GM21526 (cell line): Measurements from ENCODE around the gene GRIA4.
"Not testable (repeated sequence)": the region's sequence is repeated elsewhere in the genome, so short reads cannot be mapped to it uniquely, and the experiment has no call there.

Source experiments
- ATAC-seq: cut with Tn5 transposase; IDR thresholded peaks from one replicate; pipeline ENCODE4 v1.9.1; 2021; ENCODE audit warnings: moderate library complexity; ENCODE audit not compliant: unreplicated experiment, low FRiP score

The GRIA4 gene

DNA sequence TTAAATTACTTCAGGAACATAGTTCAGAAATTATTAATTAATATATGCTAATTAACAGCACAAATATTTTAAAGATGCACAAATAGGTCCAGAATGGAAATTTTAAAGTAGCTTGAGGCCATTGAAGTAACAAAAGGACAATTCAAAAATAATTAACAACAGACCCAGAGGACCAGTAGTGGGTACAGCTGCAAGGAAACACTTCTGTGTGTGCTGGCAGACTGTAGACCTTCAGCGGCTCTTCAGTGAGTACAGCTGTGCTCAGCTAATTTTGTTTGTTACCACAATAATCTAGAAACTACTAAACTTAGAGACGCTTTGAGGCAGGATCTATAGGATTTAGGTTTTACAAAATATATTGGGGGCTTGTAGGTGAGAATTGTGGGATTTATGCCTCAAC lies 103.8 kb downstream of the GRIA4 start:
- no peak for ATAC-seq

DNA sequence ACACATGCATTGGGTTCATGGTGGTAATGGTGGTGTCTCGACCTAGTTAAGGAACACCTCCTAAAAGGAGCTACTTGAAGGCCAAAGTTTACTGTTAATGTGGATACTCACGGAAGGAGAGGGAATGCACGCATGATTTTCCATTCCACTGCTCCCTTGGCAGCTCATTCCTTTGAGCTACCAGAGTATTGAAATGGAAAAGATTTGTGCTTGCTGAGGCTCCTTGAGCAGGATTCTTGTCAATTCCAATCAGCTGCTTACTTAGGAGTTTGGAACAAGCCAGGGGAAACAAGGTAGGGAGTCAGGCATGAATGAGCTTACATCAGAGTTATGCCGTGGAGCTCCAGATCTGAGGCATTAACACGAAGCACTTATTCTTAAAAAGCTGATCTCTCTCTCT lies 108.8 kb downstream of the GRIA4 start:
- ATAC-seq, result no peak

DNA sequence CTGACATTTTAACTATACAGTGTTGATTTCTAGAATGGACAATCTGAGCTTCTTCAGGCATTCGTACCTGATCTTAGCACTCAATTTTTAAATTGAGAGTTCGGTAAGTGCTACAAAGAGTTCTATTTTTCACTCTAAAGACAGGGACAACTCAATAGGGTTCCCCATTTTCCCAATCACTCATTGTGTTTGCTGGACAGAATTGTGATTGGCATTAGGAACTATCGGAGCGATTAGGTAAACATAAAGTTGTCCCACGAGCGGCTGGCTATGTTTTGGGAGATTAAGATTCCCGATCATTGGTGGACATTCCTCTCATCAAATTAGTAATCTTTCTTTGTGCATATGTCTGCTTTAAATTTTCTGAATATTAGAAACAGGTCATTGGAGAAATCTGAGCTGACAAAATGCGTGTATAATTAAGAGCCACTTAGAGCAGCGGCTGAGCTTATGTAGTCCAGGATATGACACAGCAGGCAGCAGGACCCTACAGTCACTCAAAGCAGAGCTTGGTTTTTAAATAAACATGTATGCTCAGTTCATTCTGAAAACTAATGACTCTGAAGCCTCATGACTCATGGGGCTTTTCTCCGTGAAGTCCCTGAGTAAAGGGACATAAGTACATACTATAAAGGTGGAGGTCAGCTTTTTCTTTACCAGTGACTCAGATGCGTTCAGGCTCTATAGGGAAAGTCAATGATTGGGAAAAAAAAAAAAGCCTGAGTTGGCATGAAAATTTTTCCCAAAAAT lies 109.4 kb downstream of the GRIA4 start:
- peak; percentile 74 for ATAC-seq

DNA sequence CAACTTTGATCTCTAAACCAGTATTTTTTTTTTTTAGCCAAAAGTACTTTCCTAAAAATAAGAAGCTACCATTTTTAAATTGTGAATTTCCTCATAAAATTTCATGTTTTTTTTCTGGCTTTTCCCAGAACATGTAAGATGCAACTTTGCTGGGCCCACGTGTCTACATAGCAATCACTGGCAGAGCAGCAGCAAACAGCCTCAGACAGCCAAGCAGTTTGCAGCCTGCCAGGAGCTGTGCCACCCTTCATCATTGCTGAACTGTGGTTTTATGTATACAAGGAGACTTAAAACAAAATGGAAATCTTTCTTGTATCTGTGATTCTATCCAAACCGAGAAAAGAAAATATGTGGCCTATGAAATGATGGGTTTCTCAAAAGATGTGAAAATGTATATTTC lies 110.2 kb downstream of the GRIA4 start:
- ATAC-seq, result no peak

DNA sequence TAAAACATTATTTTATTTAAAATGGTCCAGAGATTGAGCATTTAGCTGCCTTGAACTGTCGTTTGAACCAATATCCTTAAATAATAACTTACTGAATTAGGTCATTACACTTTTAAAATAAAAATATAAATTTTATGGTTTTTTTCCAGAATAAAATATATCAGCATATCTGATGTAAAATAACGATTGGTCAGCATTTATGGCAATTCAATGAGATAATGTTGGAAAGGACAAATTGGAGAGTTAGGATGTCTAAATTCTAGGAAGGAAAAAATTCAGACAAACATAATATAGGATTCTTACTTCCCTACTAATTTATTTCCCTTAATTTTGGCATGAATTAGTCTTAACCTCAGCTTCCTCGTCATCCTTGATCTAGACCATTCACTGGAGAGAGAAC lies 113.4 kb downstream of the GRIA4 start:
- ATAC-seq, result no peak

DNA sequence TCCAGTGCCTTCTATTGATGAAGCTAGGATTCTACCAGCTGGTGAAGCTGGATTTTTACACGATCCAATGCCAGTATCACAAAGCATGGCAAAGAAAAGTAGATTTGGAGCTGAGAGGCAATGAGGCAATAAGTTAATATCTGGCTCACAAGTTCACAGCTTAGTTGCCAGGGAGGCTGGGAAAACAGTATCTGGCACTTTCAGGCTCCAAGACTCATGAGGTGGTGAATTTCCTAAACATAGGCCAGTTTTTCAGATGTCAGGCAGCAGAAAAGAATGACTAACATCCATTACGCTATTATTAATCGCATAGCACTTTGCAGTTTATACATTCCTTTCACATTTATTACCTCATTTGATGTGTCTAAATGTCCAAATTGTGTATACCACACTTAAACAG lies 122.7 kb downstream of the GRIA4 start:
- ATAC-seq, result no peak

DNA sequence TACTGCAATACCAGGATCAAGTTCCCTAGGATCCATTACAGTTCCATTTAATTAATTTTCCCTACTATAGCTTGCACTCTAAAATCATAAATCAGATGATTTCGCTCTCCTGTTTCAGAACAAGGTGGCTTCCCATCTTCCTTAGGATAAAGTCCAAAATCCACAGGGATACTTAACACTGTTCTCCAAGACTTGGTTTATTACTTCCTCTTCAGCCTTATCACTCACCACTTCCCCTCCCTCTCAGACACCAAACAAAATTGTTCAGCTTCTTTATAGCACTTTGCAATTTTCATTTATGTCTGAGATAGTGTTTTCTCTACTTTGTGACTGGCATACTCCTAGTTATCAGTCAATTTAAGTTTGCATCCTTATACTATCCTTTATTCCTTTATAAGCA lies 124.6 kb downstream of the GRIA4 start:
- no peak for ATAC-seq

DNA sequence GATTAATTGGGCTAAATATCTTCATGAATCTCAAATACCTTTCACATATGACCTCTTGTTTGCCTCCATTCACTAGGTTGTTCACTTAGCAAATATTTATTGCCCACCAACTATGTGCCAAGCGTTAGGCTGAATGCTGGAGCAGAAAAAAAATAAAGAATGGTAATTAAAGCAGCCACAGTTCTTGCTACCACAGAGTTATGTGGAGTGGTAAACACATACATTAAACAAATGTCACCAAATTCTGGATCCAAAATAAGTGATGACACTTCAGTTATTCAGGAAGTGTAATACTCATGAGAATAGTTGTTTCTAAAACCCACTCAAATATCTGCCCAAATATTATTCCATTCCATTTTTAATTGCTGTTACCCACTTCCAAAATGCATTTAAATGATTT lies 128.4 kb downstream of the GRIA4 start:
- ATAC-seq, result no peak

DNA sequence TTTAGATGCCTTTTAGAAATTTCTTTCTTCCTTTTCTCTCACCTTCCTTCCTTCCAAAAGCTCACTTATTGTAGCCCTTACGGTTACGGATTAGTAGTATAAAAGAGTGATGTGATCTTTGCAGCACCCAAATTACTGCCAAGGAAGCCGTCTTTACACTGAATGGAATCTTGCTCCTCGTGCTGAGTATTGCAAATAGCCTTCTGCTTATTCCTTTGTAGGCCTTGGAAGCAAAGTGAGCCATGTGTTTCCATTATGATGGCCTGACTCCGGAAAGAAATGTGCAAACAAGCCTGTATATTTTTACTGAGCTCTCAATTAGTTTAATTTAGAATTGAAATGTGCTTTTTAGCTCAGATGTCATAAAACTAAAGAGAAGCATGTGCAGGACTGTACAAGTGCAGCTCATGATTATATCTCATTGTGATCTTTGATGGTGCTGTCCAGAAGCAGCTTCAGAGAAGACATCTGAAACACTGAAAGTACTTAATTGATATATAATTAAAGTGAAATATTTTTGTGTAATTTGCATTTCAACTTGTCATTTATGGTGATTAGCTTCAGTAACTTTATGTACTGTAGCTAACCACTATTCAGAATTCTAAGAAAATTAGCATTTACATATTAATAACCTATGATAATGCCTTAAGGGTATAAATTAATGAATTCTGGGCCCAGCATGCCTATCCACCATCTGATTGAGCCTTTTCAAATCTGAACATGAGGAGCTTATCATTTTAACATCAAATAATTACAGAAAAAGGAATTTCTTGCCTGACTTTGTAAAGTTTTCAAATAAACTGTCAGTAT lies 129.3 kb downstream of the GRIA4 start:
- ATAC-seq, result no peak

DNA sequence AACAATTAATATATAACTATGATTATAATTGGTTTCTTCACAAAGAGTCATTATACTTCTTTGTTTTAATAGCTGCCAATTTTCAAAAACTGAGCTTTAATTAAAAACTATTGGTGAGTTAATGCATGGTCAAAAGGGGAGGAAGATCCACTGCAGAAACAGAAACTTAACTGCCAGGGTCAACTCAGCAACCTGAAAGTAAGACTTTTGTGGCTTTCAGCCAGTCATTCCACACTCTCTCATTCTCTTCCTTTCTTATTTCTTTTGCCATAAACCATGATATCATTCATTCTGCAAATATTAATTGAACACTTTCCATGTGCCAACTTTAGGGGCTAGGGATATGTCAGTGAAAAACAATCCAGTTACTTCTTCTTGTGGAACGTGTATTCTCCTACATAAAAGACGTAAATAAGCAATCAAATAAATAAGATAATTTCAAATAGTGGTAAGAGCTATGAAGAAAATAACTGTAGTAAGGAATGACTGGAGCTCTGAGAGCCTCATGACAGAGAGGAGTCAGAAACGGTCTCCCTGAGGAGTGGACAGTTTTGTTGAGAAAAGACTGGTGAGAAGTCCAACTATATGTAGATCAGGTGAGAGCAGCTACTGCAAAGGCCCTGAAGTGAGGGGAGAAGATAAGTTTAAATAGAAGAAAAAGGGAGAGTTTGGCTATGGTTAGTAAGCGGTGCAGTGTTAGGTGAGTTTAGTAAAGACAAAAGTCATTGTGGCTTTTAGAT lies 130.5 kb downstream of the GRIA4 start:
- peak; percentile 96 for ATAC-seq

DNA sequence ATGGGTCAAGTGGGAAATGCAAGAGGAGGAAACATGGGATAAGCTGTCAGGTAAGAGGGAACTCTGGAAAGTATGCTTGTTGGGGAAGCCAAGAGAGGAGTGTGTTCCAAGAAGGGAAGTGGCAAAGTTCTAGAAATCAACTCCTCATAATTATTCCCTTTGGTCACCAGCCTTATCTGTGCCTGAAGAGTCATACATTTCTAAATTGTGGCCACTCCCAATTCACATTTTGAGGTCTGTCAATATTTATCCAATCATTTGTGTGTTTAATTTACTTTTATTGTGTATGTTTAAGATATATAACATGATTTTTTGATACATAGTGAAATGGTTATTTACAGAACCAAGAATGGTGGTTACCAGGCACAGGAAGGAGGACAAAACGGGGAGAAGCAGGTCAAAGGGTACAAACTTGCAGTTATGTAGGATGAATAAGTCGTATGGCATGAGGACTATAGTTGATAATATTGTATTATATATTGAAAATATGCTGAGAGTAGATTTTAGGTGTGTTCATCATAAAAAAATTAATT lies 131.7 kb downstream of the GRIA4 start:
- no peak for ATAC-seq

DNA sequence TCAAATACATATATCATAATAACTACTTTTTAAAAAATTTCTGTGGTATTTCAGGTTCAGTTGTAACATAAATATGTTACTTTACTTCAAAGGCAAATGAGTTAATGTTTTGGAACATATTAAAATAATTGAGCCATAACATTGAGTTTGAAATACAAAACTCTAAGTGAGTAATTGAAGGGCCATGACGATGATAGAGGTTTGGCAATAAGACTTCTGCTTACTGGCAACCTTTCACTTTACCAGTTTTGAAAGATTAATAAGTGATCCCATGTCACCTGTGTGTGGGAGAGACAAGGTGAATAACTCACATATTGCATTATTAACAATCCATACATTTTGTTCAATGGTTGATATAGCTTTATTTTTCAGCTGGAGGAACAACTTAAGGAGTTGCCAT lies 144.4 kb downstream of the GRIA4 start:
- ATAC-seq, result no peak

DNA sequence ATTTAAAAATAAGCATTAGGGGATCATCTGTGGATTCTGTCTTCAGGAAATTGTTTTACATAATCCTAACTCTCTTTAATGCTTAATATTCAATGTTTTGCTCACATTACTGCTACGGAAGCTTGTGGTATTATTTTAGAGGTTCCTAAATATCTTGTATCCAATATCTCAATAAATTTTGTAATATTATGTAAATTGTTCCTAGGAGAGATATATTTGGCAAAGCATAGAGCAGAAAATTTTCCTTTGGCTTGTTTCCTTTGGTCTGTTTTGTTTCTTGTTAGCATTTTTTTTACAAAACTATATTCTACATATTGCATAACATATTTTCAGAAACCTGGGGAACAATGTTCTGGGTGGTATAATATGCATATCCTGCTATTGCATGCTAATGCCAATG lies 144.8 kb downstream of the GRIA4 start:
- ATAC-seq, result no peak

DNA sequence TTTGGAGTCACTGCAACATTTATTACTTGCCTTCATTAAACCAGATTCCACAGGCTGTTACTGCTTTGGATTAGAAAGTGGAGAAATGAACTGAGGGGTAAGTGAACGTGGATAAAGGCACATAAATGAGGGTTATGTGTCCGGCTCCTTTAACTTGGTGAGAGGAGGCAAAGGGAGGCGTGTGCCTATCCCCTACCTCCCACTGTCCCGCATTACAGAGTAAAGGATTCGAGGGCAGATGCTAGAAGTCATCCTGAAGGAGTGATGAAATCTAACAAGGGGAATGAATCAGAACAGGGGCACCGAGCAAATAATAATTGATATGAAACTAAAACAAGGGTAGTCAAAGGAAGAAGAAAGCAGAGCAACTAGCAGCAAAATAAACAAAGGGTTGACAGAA lies 147.2 kb downstream of the GRIA4 start:
- ATAC-seq, result no peak

DNA sequence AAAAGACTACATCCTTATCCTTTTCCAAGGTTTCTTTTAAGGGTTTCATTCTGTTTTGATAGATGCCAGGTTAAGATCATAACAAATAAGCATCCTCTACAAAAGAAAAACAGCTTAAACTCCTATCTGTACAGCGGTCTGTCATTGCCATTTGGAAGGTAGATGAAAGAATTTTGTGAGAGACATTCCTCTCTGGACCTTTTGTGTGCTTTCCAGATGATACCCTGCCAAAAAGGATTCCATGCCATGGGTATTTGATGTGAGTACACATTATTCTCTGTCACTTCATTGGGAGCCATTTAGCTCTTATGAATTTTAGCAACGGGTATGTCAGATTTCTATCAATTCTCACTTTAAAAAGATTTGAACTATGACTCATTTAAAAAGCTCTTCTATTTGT lies 153.7 kb downstream of the GRIA4 start:
- no peak for ATAC-seq

DNA sequence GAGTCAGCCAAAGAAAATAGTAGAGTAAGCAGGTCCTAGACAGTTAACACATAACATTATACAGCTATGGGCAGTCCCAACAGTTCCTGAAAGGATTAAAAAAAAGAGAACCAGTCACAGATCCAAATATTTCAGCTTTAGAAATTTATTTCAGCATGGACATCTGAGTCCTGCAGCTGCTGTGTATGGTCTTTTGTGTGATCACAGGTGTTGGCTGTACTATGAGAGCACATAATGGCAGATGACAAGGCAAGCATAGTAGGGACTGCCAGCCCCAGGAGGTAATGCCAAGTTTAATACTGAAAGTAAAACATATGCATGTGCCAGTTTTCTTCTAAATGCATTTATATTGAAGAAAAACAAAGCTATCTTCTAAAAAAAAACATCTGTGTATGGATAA lies 158.1 kb downstream of the GRIA4 start:
- ATAC-seq, result no peak

DNA sequence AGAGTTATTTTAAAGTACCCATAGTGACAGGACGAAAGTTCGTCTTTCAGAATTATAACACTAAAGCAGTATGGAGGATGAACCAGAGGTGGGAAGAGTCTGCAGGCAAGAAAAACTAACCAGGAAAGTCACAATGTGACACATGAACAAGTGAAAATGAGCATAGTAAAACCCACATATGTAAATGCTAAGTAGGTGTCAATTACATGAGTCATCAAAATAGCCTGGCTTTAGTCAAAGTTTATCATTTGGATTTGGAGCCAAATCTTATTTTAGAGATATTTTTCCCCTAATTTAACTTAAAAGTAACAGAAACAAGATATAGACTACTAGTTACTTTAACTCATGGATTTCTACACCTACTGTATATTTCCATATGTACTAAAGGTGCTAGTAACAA lies 159.8 kb downstream of the GRIA4 start:
- ATAC-seq, result no peak

DNA sequence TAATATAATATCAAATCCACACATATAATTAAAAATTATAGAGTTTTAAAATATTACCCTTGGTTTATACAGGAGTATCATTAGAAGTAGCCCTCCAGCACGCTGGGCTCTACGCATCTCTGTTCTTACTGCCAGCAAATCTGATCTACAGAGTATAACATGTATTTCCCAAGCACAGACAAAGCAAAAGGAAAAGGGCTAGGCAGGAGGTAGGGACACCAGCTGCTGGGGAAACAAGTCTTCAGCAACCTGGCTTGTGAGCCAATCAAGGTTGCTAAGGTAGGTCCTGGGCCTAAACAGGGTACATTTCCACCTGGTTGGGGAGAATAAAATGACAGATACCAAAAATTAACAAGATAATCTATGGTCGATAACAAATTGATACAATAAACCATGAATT lies 163.6 kb downstream of the GRIA4 start:
- ATAC-seq, result not testable (repeated sequence)

DNA sequence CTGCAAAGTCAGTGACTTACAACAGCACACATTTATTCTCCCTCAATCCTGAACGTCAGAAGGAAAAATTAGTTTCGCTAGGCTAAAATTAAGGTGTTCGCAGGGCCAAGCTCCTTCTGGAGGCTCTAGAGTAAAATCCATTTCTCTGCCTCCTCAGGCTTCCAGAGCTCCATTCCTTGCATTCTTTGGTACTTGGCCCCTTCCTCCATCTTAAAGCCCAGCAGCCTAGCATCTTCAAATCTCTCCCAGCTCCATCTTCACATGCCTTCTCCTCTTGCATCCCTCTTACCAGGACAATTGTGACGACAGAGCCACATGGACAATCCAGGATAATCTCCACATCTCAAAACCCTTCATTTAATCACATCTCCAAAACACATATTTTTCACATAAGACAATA lies 165.0 kb downstream of the GRIA4 start:
- no peak for ATAC-seq

DNA sequence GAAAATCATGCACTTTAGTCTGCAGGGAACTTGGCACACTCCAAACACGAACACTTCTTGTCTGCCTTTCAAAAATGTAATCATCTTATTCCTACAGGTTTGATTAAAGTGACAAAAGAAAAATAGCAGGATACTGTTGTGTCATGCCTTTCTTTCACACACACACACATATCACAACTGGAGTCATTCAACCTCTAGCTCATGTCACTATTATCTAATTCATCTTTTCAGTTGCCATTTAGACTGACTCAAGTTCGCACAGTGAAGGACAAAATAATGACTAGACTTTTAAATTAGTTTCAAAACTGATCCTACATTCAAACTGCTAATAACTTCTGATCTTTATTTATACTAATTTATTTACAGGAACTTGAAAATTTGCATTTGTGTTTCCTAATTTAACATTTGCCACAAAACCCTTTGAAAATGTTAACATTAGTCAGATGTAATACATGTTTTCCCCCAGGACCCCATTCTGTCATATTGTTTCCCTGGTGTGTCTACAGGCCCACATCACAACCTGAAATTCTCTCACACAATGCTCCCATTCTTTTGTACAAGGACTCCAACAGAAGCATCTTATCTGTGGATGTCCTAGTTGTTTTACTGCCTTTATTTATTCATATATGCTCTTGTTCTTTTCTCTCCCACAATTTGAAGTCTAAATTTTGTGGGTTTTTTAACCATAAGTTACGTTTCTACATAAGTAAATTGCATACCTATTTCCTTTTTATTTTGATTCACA lies 171.1 kb downstream of the GRIA4 start:
- no peak for ATAC-seq

DNA sequence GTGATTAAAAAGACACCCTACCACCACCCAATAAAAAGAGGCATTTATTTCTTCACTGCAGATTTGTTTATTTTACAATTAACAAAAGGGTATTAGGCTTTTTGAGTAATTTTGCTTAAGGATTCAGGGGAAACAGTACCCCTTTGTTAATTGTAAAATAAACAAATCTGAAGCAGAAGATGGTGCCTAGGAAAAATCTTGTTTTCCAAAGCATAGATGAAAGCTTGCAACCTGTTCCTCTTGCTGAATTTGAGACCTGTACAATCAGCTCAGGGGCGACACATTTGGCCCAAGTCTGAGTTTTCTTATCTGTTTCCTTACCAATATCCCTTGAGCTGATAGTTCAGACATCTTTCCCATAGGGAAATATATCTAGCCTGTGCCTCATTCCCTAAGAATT lies 171.9 kb downstream of the GRIA4 start:
- ATAC-seq, result no peak
